Cardiac septum (tissue), 1 donor: ENCODE data around the gene ZC3H14. TPM values are rescaled to one million over a fixed set of nuclear protein-coding genes. Genes with fewer than 3 reads are reported as not detected.
"Not testable (repeated sequence)": the region's sequence is repeated elsewhere in the genome, so short reads cannot be mapped to it uniquely, and the experiment has no call there.

Source experiments
- DNase-seq: peaks from one replicate; pipeline ENCODE4 v3.0.0-alpha.2; 2020; ENCODE audit warnings: low spot score
- intact Hi-C: fragments of 100-400 bp; cut with DNase I; formaldehyde crosslinking; loops from one replicate; pipeline ENCODE4 v1.14.0; 2022
- long read RNA-seq: library from polyadenylated mRNA; unstranded; transcript quantifications from one replicate; pipeline ENCODE4 v2.0.0, GENCODE V29; 2021
- total RNA-seq: library from RNA; stranded (reverse); fragmentation: NEBNext Ultra II Directional; extraction: Animal tissue kit (Norgen Biotek cat#: 25700); gene quantifications from one replicate; pipeline ENCODE4 v1.2.1, GENCODE V29; 2021
- donor health status: DM: no; HTN: no; CAD: no.

Gene ZC3H14
- 39.7 TPM for total RNA-seq
- long read RNA-seq, full-length matches to known transcripts: 21 of 62 reads
- long read RNA-seq, partial matches to known transcripts: 5 of 62 reads
- long read RNA-seq, other reads (novel, unspliced or antisense): 36 of 62 reads

- intact Hi-C loops: loop anchor here (5.0 kb wide), 1 partner anchor 176 kb away; the partner anchor contains the start of gene SPATA7
Observed at GRCh38 chr14:88562831-88563686, at the start of gene ZC3H14. Gene ZC3H14 (plus strand): TSS chr14:88563037. CDS start chr14:88563134, 97 bp downstream.

GRCh38 chr14:88515499-88516221, 47.2 kb upstream of the ZC3H14 start:
- intact Hi-C loops: no loop called here

More at GRCh38 chr14:88562831-88563686, at the start of gene ZC3H14:
- DNase-seq: peak; percentile 91

GRCh38 chr14:88516861-88517357, 45.9 kb upstream of the ZC3H14 start:
- intact Hi-C loops: no loop called here
- no peak for DNase-seq

More at GRCh38 chr14:88515499-88516221, 47.2 kb upstream of the ZC3H14 start:
- DNase-seq: no peak

- intact Hi-C loops: no loop called here
- DNase-seq: no peak
Observed at GRCh38 chr14:88518592-88519512, 44.0 kb upstream of the ZC3H14 start.

GRCh38 chr14:88519907-88520306, 42.9 kb upstream of the ZC3H14 start:
- no peak for DNase-seq
- intact Hi-C loops: no loop called here

- no peak for DNase-seq
- intact Hi-C loops: no loop called here
Observed at GRCh38 chr14:88521818-88522217, 41.0 kb upstream of the ZC3H14 start.

- intact Hi-C loops: no loop called here
Observed at GRCh38 chr14:88522393-88522792, 40.4 kb upstream of the ZC3H14 start.

GRCh38 chr14:88529889-88530288, 32.9 kb upstream of the ZC3H14 start:
- intact Hi-C loops, DNase-seq: not testable (repeated sequence)

More at GRCh38 chr14:88522393-88522792, 40.4 kb upstream of the ZC3H14 start:
- no peak for DNase-seq

- no peak for DNase-seq
- intact Hi-C loops: no loop called here
Observed at GRCh38 chr14:88533064-88533602, 29.7 kb upstream of the ZC3H14 start.

- intact Hi-C loops: no loop called here
- no peak for DNase-seq
Observed at GRCh38 chr14:88535149-88535548, 27.7 kb upstream of the ZC3H14 start.

GRCh38 chr14:88535813-88536212, 27.0 kb upstream of the ZC3H14 start:
- intact Hi-C loops: no loop called here
- no peak for DNase-seq

GRCh38 chr14:88541324-88541723, 21.5 kb upstream of the ZC3H14 start:
- intact Hi-C loops: no loop called here

GRCh38 chr14:88542857-88543795, 19.7 kb upstream of the ZC3H14 start:
- intact Hi-C loops: no loop called here
- DNase-seq: no peak

More at GRCh38 chr14:88541324-88541723, 21.5 kb upstream of the ZC3H14 start:
- no peak for DNase-seq

GRCh38 chr14:88545256-88545655, 17.6 kb upstream of the ZC3H14 start:
- DNase-seq: no peak
- intact Hi-C loops: no loop called here

- intact Hi-C loops: no loop called here
- no peak for DNase-seq
Observed at GRCh38 chr14:88546621-88547385, 16.0 kb upstream of the ZC3H14 start.

GRCh38 chr14:88547386-88547780, 15.5 kb upstream of the ZC3H14 start:
- DNase-seq: no peak
- intact Hi-C loops: no loop called here

GRCh38 chr14:88550078-88550477, 12.8 kb upstream of the ZC3H14 start:
- intact Hi-C loops: no loop called here
- DNase-seq: no peak
